HG02759 (cell line): Measurements from ENCODE around the gene WHRN.

Source experiments
- ATAC-seq: cut with Tn5 transposase; IDR thresholded peaks from one replicate; pipeline ENCODE4 v1.9.1; 2021; ENCODE audit warnings: mild to moderate bottlenecking, moderate library complexity; ENCODE audit not compliant: unreplicated experiment

The WHRN gene

DNA sequence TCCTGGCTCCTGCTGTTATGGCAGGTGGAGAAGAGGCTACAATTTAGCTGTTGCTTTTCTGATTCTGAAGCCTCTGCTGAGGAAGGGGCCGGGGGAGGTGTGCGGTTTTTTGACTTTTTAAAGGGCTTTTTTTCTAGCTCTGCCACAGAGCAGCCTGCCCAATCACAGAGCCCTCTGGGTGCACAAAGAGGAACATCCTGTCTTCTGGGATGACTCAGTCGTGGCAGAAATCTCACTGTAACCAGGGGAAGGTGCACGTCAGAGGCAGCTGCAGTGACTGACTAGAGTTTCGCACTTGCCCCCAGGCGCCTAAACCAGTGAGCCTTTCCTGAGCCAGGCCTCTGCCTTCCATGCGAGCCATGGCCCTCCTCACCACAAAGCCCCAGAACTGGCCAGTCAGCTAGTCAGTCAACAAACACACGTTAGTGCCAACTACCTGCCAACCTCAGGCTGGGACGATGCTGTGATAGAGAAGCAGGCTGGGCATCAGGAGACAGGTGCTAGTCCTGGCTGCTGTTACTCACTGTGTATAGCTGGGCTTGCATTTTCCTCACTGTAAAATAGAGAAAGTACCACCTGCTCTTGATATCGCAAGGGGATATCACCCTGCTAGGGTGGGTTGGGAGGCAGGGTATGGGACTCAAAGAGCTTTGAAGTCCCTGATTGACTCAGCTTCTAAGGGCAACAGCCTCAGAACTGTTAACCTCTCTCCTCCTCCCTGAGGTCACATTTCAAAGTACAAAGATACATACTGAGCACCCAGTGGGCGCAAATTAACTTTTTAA lies 119.7 kb downstream of the WHRN start:
- ATAC-seq = peak; percentile 78

DNA sequence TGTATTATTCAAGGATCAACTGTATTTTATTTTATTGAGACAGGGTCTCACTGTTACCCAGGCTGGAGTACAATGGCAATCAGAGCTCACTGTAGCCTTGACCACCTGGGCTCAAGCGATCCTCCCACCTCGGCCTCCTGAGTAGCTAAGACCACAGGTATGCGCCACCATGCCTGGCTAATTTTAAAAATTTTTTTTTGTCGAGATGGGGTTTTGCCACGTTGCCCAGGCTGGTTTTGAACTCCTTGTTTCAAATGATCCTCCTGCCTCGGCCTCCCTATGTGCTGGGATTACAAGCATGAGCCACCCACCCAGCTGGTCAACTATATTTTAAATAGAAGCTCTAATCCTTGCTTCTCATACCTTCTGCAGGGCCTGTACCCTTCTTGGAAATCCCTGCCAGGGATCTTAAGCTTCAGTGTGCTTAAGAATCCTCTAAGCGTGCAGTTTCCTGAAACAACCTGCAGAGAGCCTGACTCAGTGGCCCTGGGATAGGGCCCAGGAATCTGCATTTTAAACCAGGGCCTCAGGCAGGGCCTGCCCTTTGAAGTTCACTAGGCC lies 120.4 kb downstream of the WHRN start:
- ATAC-seq = no peak

GRCh38 chr9:114384341-114384740 lies 120.9 kb downstream of the WHRN start:
- ATAC-seq = no peak

DNA sequence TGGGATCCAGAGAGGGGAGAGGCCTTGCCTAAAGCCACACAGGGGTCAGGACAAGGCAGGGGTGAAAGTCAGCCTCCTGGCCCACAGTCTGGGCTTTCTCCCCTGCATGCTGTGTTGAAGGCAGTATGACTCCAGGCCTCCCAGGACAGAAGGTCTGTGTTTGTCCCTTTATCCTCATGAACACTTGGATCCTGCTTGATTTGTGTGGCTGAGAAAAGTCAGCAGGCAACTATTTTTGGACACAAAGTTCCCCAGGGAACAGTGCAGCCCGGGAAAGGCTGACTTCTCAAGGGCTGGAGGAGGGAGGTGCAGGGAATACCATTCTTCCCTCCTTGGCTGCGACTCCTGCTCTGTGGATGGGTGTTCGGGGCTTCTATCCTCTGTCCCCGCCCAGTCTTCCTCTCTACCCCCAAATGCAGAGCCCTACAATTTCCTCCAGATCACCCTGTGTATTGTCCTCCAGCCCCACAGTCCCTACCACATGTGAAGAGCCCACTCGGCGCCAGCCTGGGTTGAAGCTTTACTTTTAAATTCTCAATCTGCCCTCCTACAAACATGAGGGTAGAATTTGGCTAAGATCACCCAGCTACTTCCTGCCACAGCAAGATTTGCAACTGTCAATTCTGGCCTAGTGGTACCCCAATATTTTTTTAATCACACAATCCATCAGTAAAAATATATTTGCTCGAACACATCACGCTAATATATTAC lies 121.6 kb downstream of the WHRN start:
- ATAC-seq = no peak

GRCh38 chr9:114382699-114383520 lies 122.4 kb downstream of the WHRN start:
- peak; percentile 25 for ATAC-seq

- ATAC-seq = no peak
These were observed 126.4 kb downstream of the WHRN start for GRCh38 chr9:114378883-114379282.

DNA sequence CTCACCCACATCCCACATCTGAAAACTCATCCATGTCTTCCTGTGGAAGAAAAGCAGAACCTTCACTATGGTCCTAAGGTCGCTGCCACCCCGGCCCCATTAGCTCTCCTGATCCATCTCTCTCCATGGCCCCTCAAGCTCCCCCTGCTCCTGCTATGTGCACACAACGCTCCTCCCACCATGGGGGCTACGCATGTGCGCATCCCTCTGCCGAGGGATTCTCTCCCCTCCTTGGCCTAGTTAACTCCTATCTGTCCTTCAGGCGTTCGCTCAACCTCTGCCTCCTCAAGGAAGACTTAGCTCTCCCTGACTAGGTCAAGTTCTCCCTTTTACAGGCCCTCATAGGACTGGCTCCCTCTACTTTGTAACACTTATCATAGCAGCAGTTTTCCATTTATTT lies 127.3 kb downstream of the WHRN start:
- ATAC-seq = no peak

DNA sequence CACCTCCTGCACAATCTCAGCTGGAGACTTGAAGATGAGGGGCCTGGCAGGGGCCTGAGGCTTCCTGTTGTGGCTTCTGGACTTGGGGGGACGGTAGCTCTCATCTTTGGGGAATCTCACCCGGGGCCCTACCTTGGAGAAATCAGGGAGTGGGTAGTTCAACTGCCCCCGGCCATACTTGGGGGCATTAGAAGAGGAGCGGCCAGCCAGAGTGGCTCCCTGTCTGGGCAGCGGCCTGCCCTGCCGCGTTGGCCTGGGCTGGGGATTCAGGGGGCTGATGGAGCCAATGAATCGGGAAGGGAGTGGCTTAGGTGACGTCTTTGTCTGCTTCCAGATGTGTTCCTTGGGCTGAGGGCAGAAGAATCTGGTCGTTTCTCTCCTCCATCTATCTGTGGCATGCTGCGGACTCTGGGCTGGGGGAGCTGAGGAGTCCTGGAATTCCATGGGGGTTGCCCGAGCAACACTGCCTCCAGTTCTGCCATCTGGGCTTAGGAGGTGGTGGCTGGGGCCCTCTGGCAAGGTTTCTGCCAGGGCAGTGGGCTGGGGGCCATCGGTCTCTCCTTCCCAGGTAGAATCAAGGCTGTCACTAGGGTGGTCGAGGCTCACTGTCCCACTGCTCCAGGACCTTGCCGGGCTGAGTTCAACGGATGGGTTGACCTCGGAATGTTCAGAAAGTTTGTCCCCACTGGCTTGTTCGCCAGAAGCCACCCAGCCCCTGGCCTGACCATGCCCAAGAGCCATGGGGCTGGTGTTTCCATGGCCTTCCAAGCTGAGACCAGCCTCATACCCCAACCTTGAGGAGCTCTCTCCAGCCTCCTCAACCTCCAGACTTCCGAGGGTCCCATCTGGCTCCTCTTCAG lies 128.5 kb downstream of the WHRN start:
- ATAC-seq = no peak

GRCh38 chr9:114375386-114376175 lies 129.7 kb downstream of the WHRN start:
- no peak for ATAC-seq

- no peak for ATAC-seq
These were observed 130.3 kb downstream of the WHRN start for GRCh38 chr9:114374936-114375335.

- no peak for ATAC-seq
These were observed 131.1 kb downstream of the WHRN start for GRCh38 chr9:114373960-114374730.

DNA sequence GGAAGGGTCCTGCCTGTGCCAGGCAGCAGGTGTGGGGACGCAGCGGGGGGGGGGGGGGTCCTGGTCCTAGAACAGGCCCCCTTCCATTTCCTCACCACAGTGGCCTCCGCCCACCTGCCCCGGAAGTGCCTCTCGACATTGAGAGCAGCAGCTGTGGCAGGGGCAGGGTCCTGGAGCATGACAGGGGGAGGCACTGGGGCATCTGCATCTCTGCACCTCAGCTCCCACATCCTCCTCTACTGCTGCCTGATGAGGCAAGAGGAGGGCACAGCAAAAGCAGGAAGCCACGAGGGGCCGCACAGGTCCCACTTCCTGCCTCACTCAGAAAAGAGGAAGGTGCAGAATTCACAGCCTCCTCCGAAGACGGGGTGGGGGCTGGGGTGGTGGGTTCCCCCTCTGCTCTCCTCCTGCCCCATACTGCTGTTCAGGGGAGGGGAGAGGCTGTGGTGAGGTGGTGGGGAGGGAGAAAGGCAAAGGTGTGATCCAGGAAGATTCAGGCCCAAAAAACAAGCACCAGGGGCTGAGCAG lies 132.3 kb downstream of the WHRN start:
- peak; percentile 97 for ATAC-seq

- ATAC-seq = no peak
These were observed 133.0 kb downstream of the WHRN start for GRCh38 chr9:114371973-114372917.

GRCh38 chr9:114371343-114371944 lies 133.8 kb downstream of the WHRN start:
- ATAC-seq = no peak

DNA sequence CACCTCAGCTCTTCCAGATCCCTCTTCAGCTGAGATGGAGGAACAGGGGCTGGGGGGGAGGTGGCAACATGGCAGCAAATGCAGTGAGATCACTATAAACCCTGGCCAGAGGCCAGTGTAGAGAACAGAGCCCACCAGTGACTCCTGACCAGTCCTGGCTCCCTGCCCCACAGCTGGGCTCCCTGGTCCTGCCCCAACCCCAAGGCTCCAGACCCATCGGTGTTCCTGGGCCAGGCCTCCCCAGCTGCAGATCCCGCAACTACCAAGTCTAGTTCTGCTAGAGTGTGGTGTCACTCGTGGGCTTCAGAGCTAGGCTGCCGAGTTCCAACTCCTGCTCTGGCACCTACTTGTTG lies 134.3 kb downstream of the WHRN start:
- no peak for ATAC-seq

- ATAC-seq = no peak
These were observed 134.9 kb downstream of the WHRN start for GRCh38 chr9:114370251-114370967.
